Trophoblast cell (in vitro differentiated cells and primary cell): ENCODE data around the gene BUB1.
"Not testable (repeated sequence)": the region's sequence is repeated elsewhere in the genome, so short reads cannot be mapped to it uniquely, and the experiment has no call there.

ENCODE experiments used
- DNase-seq, 2 donors: peaks; one replicate each; pipeline ENCODE4 v3.0.0-alpha.2; 2016
- H2AFZ ChIP-seq: 2 replicates; pipeline ENCODE4 v1.6.1; 2013; ENCODE audit warnings: low read length, moderate library complexity, mild to moderate bottlenecking; ENCODE audit not compliant: insufficient read depth, poor library complexity
- H2AK5ac ChIP-seq: 2 replicates; pipeline ENCODE4 v1.6.1; 2013; ENCODE audit warnings: mild to moderate bottlenecking, low read length
- H2BK120ac ChIP-seq: 2 replicates; pipeline ENCODE4 v1.6.1; 2013; ENCODE audit warnings: low read length, mild to moderate bottlenecking, moderate library complexity; ENCODE audit not compliant: insufficient read depth, poor library complexity
- H2BK12ac ChIP-seq: 2 replicates; pipeline ENCODE4 v1.6.1; 2013; ENCODE audit warnings: mild to moderate bottlenecking, low read length, moderate library complexity
- H2BK5ac ChIP-seq: 2 replicates; pipeline ENCODE4 v1.6.1; 2013; ENCODE audit warnings: low read length, low read depth, moderate library complexity, mild to moderate bottlenecking; ENCODE audit not compliant: poor library complexity
- H3K14ac ChIP-seq: 2 replicates; pipeline ENCODE4 v1.6.1; 2013; ENCODE audit warnings: mild to moderate bottlenecking, low read length
- H3K18ac ChIP-seq: 2 replicates; pipeline ENCODE4 v1.6.1; 2013; ENCODE audit warnings: mild to moderate bottlenecking, low read length
- H3K23ac ChIP-seq: 2 replicates; pipeline ENCODE4 v1.6.1; 2013; ENCODE audit warnings: low read length
- H3K27ac ChIP-seq: 2 replicates; pipeline ENCODE4 v1.5.1; 2013; ENCODE audit warnings: low read depth, mild to moderate bottlenecking, inconsistent platforms, low read length, moderate library complexity
- H3K27me3 ChIP-seq: 2 replicates; pipeline ENCODE4 v1.6.1; 2013; ENCODE audit warnings: inconsistent platforms, mild to moderate bottlenecking, low read length, moderate library complexity; ENCODE audit not compliant: insufficient read depth
- H3K36me3 ChIP-seq, 2 experiments: 1 replicate in 1 of 2; 2 replicates in 1 of 2; pipeline ENCODE4 v1.6.1; 2013; ENCODE audit warnings: low read length in 2 of 2, mild to moderate bottlenecking in 2 of 2, moderate library complexity in 1 of 2; ENCODE audit not compliant: insufficient read depth in 2 of 2, control insufficient read depth in 1 of 2
- H3K4ac ChIP-seq: 2 replicates; pipeline ENCODE4 v1.6.1; 2013; ENCODE audit warnings: low read depth, mild to moderate bottlenecking, low read length, moderate library complexity
- H3K4me1 ChIP-seq, 2 experiments: 1 replicate in 1 of 2; 2 replicates in 1 of 2; pipeline ENCODE4 v1.6.1; 2013; ENCODE audit warnings: low read length in 2 of 2, mild to moderate bottlenecking in 2 of 2, moderate library complexity in 1 of 2; ENCODE audit not compliant: insufficient read depth in 2 of 2, control insufficient read depth in 1 of 2
- H3K4me2 ChIP-seq: 2 replicates; pipeline ENCODE4 v1.6.1; 2013; ENCODE audit warnings: inconsistent platforms, mild to moderate bottlenecking, low read length, moderate library complexity
- H3K4me3 ChIP-seq: 2 replicates; pipeline ENCODE4 v1.5.1; 2013; ENCODE audit warnings: mild to moderate bottlenecking, low read depth, low read length, inconsistent platforms
- H3K79me1 ChIP-seq: one replicate; pipeline ENCODE4 v1.6.1; 2013; ENCODE audit warnings: low read length
- H3K79me2 ChIP-seq: 2 replicates; pipeline ENCODE4 v1.6.1; 2013; ENCODE audit warnings: low read length, mild to moderate bottlenecking; ENCODE audit not compliant: control insufficient read depth, insufficient read depth, poor library complexity
- H3K9ac ChIP-seq: 2 replicates; pipeline ENCODE4 v1.6.1; 2013; ENCODE audit warnings: mild to moderate bottlenecking, low read length
- H3K9me3 ChIP-seq: 2 replicates; pipeline ENCODE4 v1.6.1; 2013; ENCODE audit warnings: low read depth, mild to moderate bottlenecking, control low read depth, inconsistent platforms, low read length; ENCODE audit not compliant: insufficient read depth
- H4K12ac ChIP-seq: 2 replicates; pipeline ENCODE4 v1.6.1; 2013; ENCODE audit warnings: low read depth, mild to moderate bottlenecking, low read length, moderate library complexity
- H4K8ac ChIP-seq: 2 replicates; pipeline ENCODE4 v1.6.1; 2013; ENCODE audit warnings: low read depth, mild to moderate bottlenecking, low read length, moderate library complexity
- H4K91ac ChIP-seq: one replicate; pipeline ENCODE4 v1.6.1; 2013; ENCODE audit warnings: low read depth, mild to moderate bottlenecking, low read length, moderate library complexity
- WGBS: extraction: QIAGEN DNeasy Blood & Tissue Kit; methylation state at CpG from one replicate; pipeline ENCODE4 v1.1.7; 2013; ENCODE audit warnings: missing lambda C conversion rate; ENCODE audit not compliant: insufficient read length, insufficient coverage; ENCODE audit errors: extremely low coverage; 5-methylcytosine and 5-hydroxymethylcytosine counted together

The BUB1 gene

GRCh38 chr2:110609843-110610612 is 67.8 kb downstream of the BUB1 start:
- not testable (repeated sequence) for H2AK5ac ChIP-seq

GRCh38 chr2:110608788-110609502 is 68.9 kb downstream of the BUB1 start:
- not testable (repeated sequence) for H2BK12ac ChIP-seq, H3K27me3 ChIP-seq, H2AFZ ChIP-seq, H3K4me2 ChIP-seq, H3K23ac ChIP-seq, H3K9ac ChIP-seq, H4K91ac ChIP-seq, H3K36me3 ChIP-seq, H3K4me1 ChIP-seq, H3K18ac ChIP-seq, H4K8ac ChIP-seq, H3K4ac ChIP-seq, H2BK120ac ChIP-seq, H3K4me3 ChIP-seq, H4K12ac ChIP-seq, H3K9me3 ChIP-seq, DNase-seq, H2AK5ac ChIP-seq, H2BK5ac ChIP-seq, H3K14ac ChIP-seq, H3K27ac ChIP-seq, H3K79me2 ChIP-seq, H3K79me1 ChIP-seq
- no CpG with 5 or more reads among the region's 8 CpGs for WGBS

More at GRCh38 chr2:110609843-110610612, 67.8 kb downstream of the BUB1 start:
- not testable (repeated sequence) for H2AFZ ChIP-seq, H3K27ac ChIP-seq, H2BK5ac ChIP-seq, H3K79me1 ChIP-seq, H3K23ac ChIP-seq, H3K4me1 ChIP-seq, DNase-seq, H3K18ac ChIP-seq, H3K4ac ChIP-seq, H4K8ac ChIP-seq, H4K91ac ChIP-seq, H3K14ac ChIP-seq, H3K4me3 ChIP-seq, H2BK120ac ChIP-seq, H3K9ac ChIP-seq, H4K12ac ChIP-seq, H3K79me2 ChIP-seq, H2BK12ac ChIP-seq, H3K36me3 ChIP-seq, H3K27me3 ChIP-seq, H3K9me3 ChIP-seq, H3K4me2 ChIP-seq
- no CpG with 5 or more reads among the region's 45 CpGs for WGBS

- H3K9ac ChIP-seq, H4K91ac ChIP-seq, H3K4me3 ChIP-seq, H2BK12ac ChIP-seq, H3K79me2 ChIP-seq, H3K4me2 ChIP-seq, DNase-seq, H3K18ac ChIP-seq, H3K36me3 ChIP-seq, H3K14ac ChIP-seq, H2AK5ac ChIP-seq, H3K27me3 ChIP-seq, H3K4ac ChIP-seq, H3K27ac ChIP-seq, H3K4me1 ChIP-seq, H3K79me1 ChIP-seq, H2AFZ ChIP-seq, H2BK5ac ChIP-seq, H3K23ac ChIP-seq, H4K8ac ChIP-seq, H3K9me3 ChIP-seq, H4K12ac ChIP-seq, H2BK120ac ChIP-seq: not testable (repeated sequence)
- WGBS, result no CpG with 5 or more reads among the region's 12 CpGs
Observed at GRCh38 chr2:110605057-110605456, 72.8 kb downstream of the BUB1 start.

DNA sequence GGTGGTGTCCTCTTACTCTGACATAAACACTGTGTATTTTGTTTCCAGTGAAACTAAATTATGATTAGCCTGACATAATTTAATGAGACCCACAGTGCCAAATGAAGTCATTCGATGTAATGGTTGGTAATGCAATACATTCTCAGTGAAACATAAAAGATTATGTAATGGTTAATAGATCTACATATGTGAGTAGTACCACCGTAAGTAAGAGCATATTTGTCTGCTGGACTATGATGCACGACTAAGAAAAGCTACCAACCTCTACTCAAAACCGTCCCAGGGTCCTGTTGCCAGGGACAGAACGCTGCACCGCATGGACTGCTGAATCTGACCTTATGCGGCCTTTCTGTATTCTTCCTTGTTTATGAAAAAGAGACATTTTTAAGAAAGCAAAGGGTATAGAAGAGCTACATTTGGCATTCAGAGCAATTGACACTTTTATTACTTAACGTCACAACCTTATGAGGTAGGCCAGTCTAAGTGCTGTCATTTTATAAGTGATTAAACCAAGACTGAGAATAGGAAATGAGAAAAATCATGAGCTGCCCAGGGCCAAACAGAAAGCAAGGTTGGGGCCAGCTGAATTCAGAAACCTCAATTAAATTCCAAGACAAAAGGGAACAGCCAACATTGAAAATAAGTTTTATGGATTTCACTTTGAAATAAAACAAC is 73.8 kb downstream of the BUB1 start:
- H3K4ac ChIP-seq, DNase-seq, H3K4me3 ChIP-seq, H2BK5ac ChIP-seq, H4K91ac ChIP-seq, H3K79me1 ChIP-seq, H2AFZ ChIP-seq, H3K18ac ChIP-seq, H2BK12ac ChIP-seq, H3K9me3 ChIP-seq, H4K12ac ChIP-seq, H2AK5ac ChIP-seq, H3K27me3 ChIP-seq, H3K79me2 ChIP-seq, H4K8ac ChIP-seq, H3K23ac ChIP-seq, H3K9ac ChIP-seq, H3K4me1 ChIP-seq, H2BK120ac ChIP-seq, H3K36me3 ChIP-seq, H3K4me2 ChIP-seq, H3K27ac ChIP-seq, H3K14ac ChIP-seq: not testable (repeated sequence)
- no CpG with 5 or more reads among the region's 8 CpGs for whole genome bisulfite sequencing
